ENCODE data around the gene UBP1.
"Not testable (repeated sequence)": the region's sequence is repeated elsewhere in the genome, so short reads cannot be mapped to it uniquely, and the experiment has no call there.

UBP1 gene

DNA sequence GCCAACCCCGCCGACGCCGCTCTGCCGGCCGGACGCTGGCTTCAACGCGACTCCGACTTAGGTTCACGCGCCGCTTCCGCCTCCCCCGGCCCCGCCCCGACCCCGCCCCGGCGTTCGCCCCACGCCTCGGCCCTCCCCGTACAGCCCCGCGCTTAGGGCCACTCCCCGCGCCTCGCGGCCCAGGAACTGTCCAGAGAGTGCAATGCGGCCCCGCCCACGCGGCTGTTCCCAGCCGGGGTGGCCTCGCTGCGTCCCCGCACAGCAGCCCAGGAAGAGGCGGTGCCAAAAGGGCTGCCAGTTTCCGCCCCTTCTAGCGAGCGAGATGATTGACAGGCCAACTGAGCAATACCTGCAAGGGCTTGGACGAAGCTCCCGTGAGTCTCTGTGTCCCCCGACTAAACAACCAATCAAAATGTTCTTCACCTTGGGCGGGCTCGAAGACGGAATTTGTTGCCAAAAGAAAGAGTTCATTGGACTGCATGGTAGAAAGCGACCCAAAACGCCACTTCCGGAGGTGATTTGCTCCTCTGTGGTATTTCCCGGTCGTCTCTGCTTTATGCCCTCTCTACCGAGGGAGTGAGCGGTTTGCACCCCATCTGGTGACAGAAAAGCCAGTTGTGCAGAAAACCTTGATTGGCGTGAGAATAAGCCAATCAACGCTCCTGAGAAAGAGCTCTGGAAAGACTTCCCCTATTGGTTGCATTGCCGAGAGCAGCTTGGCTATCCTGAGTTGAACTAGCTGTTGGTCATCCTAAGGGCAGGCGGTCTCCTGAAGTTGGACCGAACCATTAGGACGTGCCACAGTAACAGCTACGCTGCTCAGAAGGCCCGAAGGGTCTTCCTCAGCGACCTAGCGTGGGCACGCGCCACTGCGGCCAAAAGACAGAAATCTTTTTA, at the start of gene UBP1:
Gene UBP1, minus strand, starts transcription at position 78 of the 897 bp plus-strand sequence. CDS start 557 bp downstream, outside the sequence.
- peak; percentile 100 for DNase-seq (ENCODE audit: low read depth)

- no peak for DNase-seq (ENCODE audit: low read depth)
Observed at GRCh38 chr3:33488683-33489082, 48.5 kb upstream of the UBP1 start.

DNA sequence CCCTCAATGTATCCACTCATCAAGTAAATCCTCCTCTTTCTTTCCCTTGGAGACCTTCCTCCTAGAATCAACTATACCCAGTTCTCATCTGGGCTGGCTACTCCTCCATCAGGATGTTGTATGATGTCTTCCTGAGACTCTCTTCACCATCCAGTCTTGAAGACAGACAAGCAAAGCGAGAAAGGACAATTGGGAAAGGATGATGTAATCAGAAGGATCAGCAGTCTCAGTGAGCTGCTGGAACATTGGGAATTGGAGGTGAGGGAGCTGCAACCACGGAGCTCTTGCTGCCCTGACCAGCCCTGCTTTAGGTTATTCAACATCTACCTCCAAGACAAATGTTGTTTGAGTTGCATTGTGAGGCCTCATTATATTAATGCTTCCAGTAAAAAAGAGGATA, 48.0 kb upstream of the UBP1 start:
- no peak for DNase-seq (ENCODE audit: low read depth)

DNA sequence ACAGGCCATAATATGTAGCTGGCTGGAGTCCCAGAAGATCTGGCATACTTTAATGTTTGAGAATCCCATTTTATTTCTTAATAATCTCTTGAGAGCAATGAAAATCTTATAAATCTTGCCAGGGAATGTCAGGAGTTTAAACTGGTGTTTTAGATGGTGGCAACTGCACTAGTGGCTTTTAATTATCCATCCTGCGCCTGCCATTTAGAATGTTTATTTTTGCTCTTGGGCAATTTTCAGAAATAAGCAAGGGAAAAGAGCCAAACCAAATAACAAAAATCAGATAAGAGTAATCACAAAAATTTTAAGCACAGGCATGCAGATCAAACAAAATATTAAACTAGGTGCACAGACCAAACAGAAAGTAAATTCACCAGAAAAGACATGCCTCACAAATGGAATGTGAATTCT, 41.9 kb upstream of the UBP1 start:
- DNase-seq (ENCODE audit: low read depth), result peak; percentile 7

DNA sequence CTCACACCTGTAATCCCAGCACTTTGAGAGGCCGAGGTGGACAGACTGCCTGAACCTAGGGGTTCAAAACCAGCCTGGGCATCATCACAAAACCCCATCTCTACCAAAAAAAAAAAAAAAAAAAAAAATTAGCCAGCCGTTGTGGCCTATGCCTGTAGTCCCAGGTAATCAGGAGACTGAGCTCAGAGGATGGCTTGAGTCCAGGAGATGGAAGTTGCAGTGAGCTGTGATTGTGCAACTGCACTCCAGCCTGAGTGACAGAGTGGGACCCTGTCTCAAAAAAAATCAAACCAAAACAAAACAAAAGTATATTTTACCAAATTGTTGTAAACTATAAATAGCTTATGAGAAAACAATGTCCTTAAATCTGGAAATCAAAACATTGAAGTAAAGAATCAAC, 34.7 kb upstream of the UBP1 start:
- no peak for DNase-seq (ENCODE audit: low read depth)

DNA sequence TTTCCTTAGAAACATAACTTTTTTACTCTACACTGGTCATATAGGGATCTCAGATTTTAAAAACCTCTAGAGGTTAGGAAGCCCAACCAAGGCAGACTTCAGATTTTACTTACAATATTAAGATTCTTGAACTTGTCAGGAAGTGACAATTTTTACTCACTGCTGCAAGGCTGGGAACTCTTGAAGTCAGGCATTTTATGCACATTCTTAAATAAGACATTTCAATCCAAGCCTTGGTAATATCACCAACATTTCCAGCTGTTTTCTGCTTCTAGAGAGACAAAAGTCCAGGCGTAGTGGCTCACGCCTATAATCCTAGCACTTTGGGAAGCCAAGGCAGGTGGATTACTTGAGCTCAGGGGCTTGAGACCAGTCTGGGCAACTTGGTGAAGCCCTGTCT, 33.6 kb upstream of the UBP1 start:
- DNase-seq (ENCODE audit: low read depth), result no peak

DNA sequence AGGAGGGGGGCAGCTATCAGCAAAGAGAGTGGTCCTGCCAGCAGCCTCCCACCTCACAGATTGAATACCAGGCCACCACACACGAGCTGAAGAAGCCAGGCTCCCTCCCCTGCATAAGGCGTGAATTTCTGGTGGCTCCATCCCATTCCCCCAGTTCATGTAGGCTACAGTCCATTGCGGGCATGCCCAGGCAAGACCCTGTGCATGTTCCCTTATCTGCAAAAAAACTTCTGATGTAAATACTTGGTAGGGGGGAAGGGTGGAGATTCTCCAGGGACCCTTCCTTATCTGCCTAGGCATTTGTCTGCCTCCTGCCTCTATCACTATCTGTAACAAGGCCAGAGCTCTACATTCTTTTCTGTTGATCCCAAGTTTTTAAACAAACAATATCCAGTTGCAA, 27.6 kb upstream of the UBP1 start:
- DNase-seq (ENCODE audit: low read depth), result no peak

- DNase-seq (ENCODE audit: low read depth), result no peak
Observed at GRCh38 chr3:33461097-33461496, 20.9 kb upstream of the UBP1 start.

- DNase-seq (ENCODE audit: low read depth), result not testable (repeated sequence)
Observed at GRCh38 chr3:33459577-33459976, 19.4 kb upstream of the UBP1 start.

GRCh38 chr3:33458446-33458845, 18.2 kb upstream of the UBP1 start:
- DNase-seq (ENCODE audit: low read depth), result no peak

- DNase-seq (ENCODE audit: low read depth), result no peak
Observed at GRCh38 chr3:33456756-33457155, 16.6 kb upstream of the UBP1 start.

GRCh38 chr3:33453331-33453761, 13.1 kb upstream of the UBP1 start:
- DNase-seq (ENCODE audit: low read depth), result no peak

GRCh38 chr3:33451994-33452393, 11.8 kb upstream of the UBP1 start:
- not testable (repeated sequence) for DNase-seq (ENCODE audit: low read depth)

DNA sequence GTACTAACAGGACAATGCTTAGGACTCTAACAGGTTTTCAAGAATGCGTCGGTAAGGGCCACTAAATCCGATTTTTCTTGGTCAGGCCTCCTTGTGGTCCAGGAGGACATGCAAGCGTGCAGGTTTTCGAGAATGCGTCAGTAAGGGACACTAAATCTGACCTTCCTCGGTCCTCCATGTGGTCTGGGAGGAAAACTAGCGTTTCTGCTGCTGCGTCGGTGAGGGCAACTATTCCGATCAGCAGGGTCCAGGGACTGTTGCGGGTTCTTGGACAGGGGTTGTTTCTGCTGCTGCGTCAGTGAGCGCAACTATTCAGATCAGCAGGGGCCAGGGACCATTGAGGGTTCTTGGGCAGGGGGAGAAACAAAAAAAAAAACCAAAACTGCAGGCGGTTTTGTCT, 7.8 kb upstream of the UBP1 start:
- no peak for DNase-seq (ENCODE audit: low read depth)

GRCh38 chr3:33447256-33447625, 7.0 kb upstream of the UBP1 start:
- not testable (repeated sequence) for DNase-seq (ENCODE audit: low read depth)

GRCh38 chr3:33442190-33442589, 2.0 kb upstream of the UBP1 start:
- no peak for DNase-seq (ENCODE audit: low read depth)

DNA sequence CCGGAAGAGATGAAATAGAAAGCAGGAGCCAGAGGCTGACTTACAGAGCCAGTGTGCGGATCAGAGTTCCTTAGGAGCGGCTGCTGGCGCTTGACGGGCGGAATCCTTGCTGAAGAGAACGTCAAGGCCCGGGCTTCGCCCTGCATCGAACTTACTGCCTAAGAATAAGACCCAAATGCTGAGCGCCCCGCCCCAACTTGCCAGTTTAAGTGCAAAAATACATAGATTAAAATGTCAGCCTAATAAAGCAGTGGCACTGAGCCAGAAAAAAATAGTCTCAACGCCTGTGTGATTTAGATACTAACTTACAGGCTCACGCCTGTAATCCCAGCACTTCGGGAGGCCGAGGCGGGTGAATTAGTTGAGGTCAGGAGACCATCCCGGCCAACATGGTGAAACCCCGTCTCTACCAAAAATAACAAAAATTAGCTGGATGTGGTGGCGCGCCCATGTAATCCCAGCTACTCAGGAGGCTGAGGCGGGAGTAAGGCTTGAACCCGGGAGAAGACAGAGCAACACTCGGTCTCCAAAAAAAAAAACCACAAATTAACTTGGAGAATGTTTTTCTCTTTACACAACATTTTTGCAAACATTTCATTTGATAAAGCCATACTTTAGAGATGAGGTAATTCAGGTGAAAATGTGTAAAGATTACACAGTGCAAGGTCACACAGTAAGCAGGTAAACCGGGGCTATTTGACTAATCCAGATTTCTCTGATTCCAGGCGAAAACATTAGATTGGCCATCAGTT, 1.2 kb upstream of the UBP1 start:
- DNase-seq (ENCODE audit: low read depth), result no peak

DNA sequence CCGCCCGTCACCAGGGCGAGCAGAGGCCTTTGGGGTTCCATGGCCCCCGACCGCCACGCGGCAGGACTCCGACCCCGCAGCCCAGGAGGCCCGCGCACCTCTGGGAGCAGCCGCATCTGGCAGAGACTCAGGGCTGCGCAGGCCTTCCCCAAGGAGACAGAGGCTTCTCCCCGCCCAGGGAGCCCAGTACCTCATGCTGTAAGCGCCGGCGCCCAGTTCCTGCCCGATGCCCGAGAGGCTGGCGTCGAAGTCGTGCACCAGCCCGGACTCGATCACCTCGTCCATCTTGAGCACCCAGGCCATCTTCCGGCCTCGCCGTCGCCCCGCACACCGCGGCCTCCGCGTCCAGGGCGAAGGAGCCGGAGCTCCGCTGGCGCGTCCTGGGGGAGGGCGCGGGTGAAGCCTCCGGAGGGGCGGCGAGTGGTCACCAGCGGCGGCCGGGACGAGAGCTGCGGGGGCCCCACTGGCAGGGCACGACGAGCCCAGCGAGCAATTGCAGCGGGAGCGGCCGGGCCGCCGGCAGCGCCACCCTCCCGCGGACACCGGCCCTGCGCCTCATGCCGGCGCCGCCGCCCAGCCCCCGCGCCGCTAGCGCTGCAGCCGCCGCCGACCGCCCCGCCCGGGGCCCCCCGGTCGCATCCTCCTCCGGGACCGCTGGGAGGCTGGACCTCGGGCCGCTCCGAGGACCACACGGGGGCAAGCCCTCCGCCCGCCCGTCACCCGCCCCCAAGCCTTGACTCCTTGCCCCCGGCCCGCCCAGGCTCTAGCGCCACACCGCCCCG, 468 bp downstream of the UBP1 start:
- no peak for DNase-seq (ENCODE audit: low read depth)

DNA sequence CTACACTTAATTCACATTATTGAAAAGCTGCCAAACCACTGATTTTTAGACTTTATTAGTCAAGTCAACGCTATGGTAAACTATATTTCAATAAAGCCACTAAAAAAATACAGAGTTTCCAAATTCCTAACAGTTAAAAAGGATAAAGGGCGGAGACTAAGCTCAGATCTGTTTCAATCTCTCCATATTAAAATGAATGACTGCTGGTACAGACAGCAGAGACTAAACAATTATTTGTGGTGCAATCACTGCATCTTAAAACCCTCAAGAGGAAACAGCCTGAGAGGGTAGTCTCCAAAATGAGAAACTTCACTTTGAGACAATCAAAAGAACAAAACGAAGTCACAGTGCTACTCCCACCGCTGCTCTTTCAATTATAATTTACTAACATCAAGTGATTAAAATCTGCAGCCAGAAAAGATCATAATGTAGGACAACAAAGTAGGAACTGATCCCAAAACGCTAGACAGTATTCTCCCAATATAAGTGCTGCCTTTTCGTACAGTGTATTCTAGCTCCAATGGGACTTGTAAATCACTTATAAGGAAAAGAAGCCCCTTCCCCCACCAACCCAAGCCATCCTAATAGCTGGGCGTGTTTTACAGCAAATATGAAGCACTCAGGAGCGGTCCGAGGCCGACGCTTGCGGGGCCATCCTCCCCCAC, 1.2 kb downstream of the UBP1 start:
- no peak for DNase-seq (ENCODE audit: low read depth)

DNA sequence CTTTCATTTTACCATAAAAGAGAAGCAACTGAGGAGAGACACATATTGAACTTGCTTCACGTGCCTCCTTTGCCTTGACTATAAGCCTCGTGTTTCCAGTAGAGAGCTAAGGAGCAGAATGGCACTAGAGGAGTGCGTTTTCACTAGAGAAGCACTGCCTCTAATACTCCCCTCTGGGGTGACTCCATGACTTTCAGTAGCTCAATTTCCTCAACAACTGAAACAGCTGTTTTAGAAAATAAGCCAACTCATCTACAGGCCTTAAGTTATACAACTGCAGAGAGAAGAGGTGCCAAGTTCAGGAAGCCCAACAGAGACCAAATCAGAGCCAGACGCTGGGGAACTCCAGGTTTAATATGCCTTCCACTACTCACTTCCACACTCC, 1.9 kb downstream of the UBP1 start:
- DNase-seq (ENCODE audit: low read depth), result no peak

DNA sequence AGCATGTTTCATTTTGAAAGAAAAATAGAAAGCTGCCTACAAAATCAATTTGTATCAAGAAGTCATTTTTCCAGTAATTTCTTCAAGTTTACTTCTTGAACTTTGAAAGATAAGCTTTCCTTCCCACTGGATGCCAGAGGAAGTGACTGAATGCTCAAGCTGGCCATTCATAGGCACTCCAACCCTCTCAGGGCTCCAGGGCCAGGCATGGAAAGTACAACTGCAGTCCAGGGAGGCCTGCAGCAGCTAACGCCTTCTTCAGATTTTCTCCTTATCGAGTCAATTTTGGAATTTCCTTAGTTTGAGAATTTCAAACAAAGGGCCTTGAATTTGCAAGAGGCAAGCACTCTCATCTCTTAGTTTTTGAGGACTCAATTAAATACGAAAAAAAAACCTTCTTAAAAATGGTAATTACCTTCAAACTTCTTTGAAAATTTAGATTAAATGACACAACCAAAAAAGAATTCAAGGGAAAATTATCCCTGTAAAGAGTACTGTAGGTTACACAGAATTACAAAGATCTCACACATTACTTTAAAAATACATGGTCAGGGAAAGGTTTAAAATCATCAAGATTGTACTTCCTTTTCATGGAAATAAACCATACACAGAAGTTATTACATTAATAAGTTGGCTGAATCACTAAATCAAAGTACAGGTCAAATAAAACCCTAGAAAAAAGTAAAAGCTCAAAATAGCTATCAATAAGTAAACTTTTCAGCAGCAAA, 2.5 kb downstream of the UBP1 start:
- no peak for DNase-seq (ENCODE audit: low read depth)
